GM19193 (cell line): ENCODE measurements around the gene ERBB4.

ENCODE experiments used
- POLR2A ChIP-seq: IDR thresholded peaks from 4 replicates; pipeline ENCODE4 v1.6.1; 2011; ENCODE audit not compliant: insufficient read depth, insufficient read length; ENCODE audit errors: extremely low read depth

The ERBB4 gene

DNA sequence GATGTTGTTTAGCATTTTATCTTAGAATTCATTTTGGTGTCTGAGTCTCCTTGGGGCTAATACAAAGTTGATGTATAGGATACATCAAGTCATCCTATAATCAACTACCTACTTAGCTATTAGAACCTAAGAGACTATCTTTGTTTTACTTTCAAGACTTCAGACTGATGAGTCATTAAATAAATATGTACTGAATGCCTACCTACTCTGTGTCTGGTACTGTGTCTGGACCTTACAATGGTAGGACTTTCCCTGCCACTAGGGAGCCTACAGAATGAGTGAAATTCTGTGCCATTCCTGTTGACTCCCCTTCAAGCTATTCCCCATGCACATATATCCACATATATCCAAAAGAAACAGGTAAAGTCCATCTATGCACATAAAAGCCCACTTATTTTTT, 114.5 kb downstream of the ERBB4 start:
- no peak for TF ChIP-seq POLR2A

DNA sequence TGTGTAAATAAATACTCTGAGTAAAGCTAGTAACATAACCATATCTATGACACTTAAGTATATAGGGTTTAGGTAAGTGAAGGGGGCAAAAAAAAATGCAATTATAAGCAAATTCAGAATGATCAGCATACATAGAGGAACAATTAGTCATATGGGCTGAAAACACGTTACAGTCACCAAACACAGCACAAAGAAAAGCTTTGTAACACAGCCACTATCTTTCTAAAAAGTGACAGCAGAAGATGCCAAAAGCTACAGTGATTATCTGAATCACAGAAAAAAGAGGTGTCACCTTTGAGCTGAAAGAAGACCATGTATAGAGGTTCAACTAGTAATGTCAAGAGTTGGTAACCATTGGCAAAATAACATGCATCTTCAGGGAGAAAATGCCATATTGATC, 115.5 kb downstream of the ERBB4 start:
- TF ChIP-seq POLR2A, result no peak

DNA sequence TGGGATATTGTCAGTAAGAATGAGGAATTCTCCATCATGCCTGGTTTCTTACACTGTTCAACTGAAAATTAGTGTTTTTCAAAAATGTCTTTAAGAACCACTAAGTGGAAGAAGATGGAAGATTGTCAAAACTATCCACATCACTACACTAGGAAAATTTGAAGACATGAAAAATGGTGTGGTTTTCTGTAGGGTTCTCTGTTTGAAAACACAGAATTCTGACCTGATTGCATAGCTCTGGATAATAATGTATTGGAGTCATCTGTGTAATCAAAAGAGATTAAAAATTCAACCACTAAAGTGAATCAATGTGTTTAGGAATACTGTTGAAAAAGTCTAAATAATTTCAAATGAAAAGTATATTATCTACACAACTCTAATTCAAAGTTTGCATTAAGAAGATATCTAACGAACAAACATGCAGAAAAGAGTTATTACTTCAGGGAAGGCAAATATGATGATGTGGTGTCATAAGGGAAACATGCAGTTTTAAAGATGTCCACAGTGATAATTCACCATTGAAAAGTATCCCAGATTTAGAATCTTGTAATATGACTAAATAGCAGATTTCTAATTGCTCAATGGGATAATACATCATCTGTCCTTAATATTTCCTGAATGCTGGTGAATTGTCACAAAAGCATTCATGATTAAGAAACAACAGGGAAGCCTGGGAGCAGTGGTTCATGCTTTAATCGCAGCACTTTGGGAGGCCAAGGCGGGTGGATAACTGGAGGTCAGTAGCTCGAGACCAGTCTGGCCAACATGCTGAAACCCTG, 116.9 kb downstream of the ERBB4 start:
- TF ChIP-seq POLR2A, result no peak

DNA sequence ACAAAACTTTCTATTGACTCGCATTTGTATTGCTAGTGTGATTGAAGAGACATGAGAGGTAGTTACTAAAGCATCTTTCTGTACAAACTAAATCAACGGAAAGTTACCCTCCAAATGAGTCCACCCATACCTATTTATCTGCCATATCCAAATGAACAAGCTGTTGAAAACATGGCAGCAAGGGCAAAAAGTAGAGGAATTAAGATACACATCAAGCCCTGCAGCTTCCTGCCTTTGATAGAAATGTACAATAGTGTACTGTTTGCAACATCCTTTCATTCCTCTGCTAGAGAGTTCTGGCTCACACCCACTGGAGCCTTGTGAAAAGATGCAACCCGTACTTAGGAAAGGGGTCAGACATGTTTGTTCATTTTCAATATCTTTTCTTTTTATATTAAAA, 122.5 kb downstream of the ERBB4 start:
- TF ChIP-seq POLR2A, result no peak

DNA sequence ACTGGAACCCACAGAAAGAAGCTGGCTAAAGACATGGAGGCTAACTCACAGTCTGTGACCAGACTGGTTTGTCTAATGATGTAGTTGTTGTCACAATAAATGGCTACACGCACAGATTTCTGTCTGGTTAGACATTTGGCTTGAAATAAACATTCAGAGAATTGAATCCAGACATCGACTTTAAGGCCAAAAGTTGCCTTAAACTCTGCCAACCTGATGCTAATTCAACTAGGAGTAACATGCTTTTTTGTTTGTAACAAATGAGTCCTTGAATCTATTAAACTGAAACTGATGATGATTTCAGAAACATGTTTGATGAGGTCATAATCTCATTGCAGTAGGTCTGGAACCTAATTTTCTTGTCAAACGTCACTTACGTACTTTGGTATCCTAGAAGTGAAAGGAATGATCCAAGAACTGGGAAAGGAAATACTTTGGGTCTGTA, 123.8 kb downstream of the ERBB4 start:
- no peak for TF ChIP-seq POLR2A

DNA sequence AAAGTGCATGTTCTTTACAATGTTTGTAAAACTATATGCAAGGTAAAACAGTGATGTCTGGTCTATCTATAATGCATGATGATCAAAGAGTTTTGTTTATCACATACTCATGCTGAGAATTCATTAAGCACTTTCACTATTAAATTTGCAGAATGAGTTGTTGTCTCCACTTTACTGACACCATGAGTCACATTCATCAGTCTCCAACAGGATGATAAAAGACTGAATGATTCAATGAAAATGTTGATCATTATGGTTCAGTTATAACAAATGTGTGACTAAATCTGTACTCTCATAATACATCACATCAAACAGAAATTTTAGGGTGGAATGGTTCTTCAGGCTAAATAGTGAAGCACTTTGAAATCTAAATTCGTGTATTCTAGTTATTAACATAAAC, 129.0 kb downstream of the ERBB4 start:
- no peak for TF ChIP-seq POLR2A

DNA sequence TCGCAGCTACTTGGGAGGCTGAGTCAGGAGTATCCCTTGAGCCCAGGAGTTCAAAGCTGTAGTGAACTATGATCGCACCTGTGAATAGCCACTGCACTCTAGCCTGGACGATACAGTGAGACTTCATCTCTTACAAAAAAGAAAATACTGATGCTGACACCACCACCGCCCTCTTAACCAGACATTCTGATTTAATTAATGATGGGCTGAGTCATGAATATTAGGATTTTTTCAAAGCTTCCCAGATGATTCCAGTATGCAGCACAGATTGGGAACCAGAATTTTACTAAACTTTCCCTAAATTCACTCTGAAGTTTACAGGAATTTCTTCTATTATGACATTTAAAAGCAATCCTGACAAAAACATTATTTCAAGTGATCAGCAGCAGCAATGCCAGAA, 130.1 kb downstream of the ERBB4 start:
- TF ChIP-seq POLR2A, result no peak

DNA sequence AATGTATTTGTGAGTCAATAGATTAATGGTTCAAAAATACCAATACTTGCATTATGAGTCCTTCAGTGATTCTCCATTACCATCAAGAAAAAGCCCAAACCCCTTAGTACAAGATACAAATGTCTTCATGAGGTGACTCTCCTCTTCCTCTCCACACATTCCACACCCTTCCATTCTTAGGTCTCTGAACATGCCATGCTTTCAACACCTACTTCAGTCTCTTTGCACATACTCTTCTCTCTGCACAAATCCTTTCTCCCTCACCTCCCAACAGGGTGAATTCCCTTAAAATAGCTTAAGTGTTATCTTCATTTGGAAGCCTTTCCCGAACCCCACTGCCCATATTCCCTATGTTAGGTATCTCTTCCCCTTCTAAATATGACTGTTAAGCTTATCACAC, 131.9 kb downstream of the ERBB4 start:
- TF ChIP-seq POLR2A, result no peak

DNA sequence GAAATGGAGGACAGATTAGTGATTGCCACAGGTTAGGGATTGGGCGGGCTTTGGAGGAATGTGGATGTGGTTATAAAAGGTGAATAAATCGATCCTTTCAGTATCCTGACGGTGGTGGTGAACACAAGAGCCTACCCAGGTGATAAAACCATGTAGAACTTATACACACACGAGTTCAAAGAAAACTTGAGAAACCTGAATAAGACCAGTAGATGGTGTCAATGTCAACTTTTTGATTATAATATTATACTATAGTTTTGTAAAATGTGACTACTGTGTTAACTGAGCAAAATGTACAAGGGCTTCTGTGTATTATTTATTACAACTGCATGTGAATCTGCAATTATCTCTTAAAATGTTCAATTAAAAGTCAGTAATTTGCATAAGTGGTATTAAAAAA, 136.3 kb downstream of the ERBB4 start:
- no peak for TF ChIP-seq POLR2A

DNA sequence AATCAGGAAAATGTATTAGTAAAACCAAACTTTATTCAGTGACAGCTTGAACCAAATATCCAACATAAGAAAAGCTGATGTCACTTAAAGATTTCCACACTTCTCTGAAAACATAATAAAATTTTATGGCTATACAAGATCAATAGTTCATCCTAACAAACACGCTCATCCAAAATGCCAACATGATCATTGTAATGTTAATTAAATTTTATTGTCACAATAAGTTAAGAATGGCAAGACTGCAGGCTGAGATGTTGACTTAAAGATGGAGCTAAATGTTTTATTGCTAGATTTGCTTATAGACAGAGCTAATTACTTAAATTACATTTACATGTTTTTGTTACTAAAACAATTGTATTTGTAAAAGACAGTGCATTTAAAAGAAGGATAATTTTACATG, 140.3 kb downstream of the ERBB4 start:
- no peak for TF ChIP-seq POLR2A

DNA sequence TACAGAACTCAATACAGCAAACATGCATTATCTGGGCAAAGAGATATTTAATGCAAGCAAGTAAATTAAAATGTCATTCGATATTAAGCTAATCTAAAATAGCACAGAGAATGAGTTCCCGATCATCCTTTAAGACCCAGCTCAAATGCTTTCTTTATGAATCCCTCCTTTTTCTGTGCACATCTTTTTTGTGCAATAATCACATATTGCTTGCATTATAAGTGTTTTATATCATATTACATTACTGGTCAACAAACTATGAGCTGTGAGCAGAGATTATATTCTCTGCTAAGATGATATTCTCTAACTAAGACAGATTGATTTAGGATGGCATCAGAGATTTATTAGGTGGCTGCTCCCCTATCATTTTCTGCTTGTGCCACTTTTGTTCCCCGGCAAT, 146.1 kb downstream of the ERBB4 start:
- TF ChIP-seq POLR2A, result no peak

DNA sequence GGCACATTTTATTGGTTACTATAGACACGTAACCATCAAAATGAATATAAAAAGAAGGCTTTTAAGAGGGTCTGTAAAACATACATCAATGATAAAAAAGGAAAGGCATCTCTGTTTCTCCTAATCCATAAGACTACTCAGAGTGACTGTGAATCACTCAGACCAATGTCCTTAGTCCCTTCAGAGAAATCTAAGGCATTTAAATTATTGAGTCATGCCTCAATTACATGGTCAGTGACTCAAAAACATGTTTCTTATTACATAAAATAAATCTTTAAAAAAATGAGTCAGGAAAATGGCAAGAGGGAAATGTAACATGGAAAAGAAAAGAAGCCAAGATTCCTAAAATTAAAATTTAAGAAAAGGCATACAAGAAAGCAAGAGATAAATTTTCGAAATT, 146.6 kb downstream of the ERBB4 start:
- no peak for TF ChIP-seq POLR2A

DNA sequence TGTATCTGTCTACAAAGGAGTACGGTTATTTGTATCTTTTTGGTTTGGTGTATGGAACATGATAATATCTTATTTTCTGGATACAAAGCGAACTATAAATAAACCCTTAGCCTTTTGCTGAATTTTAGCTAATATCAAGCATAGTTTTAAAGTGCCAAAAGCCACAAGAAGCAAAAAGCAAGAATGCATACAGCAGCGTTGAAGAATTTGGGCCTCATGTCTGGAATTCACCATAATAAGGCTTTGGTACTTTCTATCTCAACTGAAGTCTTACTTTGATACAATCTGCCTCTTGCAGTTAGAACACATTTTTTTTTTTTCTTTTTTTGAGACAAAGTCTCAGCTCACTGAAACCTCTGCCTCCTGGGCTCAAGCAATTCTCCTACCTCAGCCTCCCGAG, 151.5 kb downstream of the ERBB4 start:
- no peak for TF ChIP-seq POLR2A

DNA sequence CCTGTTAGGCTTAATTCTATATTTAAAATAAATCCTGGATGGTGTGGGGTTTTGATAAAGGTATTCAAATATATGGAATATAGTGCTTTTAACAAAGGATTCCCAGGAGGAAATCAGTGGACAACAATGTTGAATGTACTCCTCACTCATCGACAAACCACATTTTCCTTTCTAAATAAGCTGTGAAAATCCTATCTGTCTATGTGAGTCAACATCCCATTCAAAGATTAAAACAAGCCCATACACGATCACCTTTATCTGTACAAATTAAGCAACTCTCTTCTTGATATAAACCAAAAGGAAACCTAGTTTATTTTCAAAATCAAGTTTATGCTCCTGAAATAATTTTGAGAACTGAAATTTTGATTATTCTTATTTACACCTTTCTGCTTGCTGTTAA, 153.4 kb downstream of the ERBB4 start:
- TF ChIP-seq POLR2A, result no peak

DNA sequence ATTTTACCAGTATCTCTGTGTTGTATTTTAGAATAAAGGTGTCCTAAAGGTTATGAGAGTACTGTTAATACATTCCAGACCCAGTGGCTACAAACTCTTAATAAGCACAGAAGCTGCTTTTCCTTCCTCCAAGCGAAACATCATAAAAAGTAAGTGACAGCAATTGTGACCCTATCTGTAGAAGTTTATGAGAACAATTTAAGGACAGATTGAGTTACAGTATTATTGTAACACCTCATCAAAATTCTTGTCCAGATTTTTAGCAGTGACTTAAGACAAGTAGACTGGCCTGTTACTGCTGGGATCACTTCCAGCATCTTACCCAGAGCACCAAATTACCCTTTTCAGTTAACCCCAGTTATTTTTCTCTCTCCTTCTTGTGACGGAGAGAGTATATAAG, 154.6 kb downstream of the ERBB4 start:
- no peak for TF ChIP-seq POLR2A

DNA sequence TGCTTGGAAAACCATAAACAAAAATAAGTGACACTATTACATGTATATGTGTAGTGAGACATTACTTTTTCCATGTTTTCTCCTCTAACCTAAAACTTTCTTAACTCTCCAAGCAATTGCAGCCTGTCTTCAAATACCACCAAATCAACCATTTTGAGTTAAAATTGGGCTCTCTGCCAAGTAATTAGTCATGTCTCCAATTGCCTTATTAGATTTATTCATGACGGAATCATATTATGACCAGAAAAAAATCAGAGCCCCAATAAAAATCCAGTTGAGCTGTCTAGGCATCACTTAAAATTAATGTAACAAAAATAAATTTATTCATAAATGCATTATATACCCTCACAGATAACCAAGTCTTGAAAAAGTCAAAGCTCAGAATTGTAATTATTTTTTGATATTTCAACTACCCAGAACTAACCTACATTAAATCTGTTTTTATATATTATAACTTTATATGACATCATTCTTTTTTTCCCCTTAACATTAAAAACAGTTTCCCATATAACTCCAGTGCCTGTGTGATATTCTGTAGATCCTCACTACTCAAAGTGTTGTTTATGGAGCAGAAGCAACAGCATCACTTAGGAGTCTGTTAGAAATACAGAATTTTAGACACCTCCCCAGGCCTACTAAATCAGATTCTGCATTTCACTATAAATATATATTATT, 157.0 kb downstream of the ERBB4 start:
- TF ChIP-seq POLR2A, result no peak
